GM19240 (cell line): Measurements from ENCODE around the gene IKZF2.

ENCODE experiments used
- DNase-seq: peaks from one replicate; pipeline ENCODE4 v3.0.0; 2011; ENCODE audit warnings: low spot score; ENCODE audit not compliant: insufficient read length

Gene IKZF2

DNA sequence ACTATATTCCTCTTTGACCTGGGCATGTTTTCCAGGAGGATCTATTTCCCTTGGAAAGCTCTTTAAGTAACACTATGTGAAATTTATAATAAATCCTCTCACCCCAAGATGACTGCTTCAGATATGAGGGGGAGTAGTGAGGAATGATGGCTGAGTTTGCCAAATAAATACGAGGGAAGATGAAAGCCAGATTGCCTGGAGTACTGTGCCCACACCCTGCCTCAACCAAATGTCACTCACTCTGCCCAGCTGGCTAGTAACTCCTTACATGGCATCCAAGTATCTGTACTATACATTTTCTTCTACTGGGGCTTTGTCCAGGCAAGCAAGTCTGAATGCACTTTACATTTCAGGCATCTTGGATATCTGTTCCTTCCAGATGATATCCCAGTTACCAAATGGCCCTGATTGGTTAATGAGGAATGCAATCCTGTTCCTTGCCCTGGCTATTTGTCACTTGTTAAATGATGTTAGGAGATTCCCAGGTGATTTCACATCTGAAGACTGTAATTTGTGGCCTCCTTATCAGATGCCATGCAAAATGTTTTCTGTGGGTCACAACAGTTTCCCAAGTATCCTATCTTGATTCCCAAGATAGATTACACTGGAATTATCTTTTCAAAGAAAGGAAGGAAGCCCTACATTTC is 191.8 kb downstream of the IKZF2 start:
- no peak for DNase-seq

DNA sequence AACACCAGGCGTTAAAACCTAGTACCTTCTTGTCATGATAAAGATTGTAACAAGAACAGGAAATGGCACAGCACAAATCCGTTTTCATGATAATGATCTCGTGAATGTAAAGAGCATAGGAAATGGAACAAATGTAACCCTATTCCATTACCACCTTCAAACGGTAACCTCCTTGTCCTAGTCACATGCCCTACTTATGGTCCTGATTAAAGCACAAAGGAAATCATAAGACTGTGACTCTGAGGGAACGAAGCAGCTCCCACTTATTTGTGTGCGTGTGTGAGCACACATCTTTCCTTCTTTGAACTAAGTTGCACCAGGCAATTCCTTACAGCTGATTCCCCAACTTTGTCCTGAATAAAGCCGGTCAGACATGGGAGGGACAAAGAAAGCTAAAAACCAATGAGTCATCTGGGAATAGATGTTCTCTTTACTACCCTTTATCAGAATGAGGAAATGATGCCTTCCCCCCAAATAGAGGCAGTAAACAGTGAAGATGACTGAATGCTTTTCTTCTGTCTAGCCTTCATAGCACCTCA is 192.6 kb downstream of the IKZF2 start:
- DNase-seq: no peak

- no peak for DNase-seq
Measured at GRCh38 chr2:212958133-212958532, 193.3 kb downstream of the IKZF2 start.

GRCh38 chr2:212957624-212958023 is 193.8 kb downstream of the IKZF2 start:
- DNase-seq: no peak

DNA sequence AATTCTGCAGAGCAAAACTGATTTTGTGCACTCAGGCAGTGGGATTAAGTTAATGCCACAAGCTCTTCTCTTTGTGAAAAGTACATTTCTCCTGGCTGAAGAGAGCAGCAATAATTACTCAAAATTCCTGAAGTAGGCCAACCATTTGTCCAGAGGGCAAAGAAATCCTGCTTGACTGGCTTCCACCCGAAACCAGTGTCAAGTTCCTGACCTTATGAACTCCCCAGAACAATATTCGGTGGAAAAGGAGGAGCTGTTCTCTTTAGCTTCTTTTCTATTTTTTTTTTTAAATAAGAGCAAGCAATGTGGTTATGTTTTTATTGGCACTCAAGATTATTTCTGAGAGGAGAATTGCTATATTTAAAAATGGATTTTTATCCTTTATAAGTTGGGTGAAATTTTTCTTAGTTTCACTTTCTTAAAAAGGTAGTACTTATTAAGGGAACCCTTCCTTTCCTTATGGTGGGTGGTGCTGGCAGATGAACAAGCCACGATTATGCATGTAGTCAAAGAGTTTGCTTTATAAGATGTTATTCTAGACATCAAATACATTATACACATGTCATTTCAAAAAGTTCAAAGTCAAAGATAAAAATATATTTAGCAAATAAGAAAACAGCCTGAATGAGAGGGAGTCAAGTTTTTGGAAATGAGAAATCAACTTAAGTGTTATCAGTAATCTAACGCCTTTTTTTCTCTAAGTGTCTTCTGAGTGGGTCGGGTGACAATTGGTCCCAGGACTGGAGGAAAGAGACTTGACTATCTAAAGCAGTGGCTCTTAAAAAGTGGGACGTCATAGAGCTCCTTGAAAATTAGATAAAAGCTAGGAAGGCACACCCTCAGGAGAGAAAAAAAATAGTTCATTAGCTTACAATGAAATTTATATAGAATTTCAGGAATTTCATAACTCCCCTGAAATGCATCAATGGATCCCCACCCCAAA is 194.5 kb downstream of the IKZF2 start:
- DNase-seq: no peak

DNA sequence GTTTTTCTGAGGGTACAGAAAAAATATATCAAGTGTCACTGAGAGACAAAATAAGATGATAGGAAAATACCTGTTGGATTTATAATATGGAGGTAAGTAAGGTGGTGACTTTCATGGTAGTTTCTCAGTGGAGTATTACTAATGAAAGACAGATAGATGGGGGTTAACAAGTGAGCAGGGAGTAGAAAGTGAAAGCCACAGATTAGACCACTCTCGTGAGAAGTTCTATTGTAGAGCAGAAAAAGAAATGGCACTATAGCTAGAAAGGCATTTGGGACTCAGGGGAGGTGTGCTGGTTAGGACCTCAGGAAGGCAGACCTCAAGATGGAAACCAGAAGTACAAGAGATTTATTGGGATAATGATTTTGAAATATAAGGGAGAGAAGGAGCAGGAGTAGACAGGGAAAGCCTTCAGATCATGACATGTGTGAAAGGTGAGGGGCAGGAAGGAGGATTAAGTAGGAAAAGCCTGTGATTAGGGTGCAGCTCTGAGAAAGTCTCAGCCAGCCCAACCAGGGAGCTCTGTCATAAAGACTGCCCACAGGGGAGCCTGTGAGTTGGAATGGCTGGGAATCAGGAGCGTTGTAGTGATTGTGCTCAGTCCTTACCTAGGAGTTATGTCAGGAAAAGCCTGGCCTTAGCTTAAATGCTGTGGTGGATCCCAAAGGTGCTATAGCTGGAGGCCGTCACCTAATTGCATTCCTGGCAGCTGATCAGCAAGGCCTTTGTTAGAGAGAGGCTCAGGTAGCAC is 198.1 kb downstream of the IKZF2 start:
- DNase-seq: peak; percentile 14

- DNase-seq: no peak
Measured at GRCh38 chr2:212949786-212950185, 201.6 kb downstream of the IKZF2 start.
